ENCODE measurements around the gene TTLL7.

Gene TTLL7

DNA sequence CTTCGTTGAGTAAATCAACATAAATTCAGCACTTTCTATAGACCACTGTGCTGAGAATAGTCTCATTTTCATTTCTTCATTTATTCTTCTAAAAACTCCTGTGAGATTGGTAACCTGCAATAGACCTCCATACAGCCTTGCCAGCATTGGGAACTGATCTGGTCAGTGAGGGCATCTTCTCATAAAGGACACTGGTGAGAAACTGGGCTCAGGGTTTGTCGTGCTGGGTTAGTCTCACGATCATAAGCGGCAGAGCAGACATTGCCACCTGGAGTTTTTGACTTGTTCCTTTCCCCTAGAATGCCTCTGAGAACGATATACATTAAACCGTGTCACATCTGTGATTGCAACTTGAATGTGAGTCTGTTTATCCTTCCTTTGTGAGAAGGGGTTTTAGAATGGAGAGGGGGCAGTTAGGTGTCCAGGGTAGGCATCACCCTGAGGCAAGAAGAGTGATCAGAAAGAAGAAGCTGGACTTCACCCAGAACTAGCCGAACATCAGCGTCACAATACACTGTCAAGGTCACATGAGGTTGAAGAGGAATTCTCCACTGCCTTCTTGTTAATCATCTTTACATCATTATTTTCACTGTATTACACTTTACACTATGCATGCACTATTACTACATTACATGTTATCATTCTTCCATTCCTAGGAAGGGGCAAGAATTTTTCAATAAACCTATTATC, 1.4 kb upstream of the TTLL7 start:
- Histone ChIP-seq H3K36me3 (ENCODE audit: control insufficient read depth, insufficient read depth, low read length) (no peaks in the 10 kb centered on the region), H3K4me3 (replicated peaks; ENCODE audit: low read depth, low read length) (no peak overlapping the region), H3K27me3 (replicated peaks; ENCODE audit: control insufficient read depth, insufficient read depth, low read length) (no peaks in the 10 kb centered on the region; the same call in 1 of the 2 replicates)
- TF ChIP-seq, protein P1, sequence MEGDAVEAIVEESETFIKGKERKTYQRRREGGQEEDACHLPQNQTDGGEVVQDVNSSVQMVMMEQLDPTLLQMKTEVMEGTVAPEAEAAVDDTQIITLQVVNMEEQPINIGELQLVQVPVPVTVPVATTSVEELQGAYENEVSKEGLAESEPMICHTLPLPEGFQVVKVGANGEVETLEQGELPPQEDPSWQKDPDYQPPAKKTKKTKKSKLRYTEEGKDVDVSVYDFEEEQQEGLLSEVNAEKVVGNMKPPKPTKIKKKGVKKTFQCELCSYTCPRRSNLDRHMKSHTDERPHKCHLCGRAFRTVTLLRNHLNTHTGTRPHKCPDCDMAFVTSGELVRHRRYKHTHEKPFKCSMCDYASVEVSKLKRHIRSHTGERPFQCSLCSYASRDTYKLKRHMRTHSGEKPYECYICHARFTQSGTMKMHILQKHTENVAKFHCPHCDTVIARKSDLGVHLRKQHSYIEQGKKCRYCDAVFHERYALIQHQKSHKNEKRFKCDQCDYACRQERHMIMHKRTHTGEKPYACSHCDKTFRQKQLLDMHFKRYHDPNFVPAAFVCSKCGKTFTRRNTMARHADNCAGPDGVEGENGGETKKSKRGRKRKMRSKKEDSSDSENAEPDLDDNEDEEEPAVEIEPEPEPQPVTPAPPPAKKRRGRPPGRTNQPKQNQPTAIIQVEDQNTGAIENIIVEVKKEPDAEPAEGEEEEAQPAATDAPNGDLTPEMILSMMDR (IDR thresholded peaks at IDR 0.05; ENCODE audit: insufficient read depth, low read length, poor library complexity, severe bottlenecking): no peak
- no peak for DNase-seq (ENCODE audit: extremely low read depth, insufficient read length)

DNA sequence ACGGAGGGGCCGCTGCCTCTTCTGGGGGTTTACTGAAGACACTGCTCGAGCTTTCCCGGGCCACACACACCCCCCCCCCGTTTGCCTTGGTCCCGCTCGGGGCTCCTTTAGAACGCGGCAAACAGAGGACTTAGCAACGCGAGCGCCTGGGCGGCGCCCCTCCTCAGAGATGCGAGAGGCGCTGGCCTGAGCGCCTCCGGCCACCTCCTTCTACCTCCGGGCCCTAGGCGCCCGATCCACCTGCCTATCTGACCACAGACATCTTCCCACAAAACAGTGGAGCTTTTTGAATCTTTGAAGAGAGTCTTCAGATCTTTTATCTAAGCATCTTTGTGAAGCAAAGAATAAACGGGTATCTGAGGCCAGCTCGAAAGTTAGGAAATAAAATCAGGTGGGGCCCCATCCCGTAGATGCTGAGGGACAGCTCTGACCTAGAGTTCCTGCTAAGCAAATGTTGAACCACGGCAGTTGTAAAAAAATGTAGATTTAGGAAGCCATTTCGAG, 436 bp upstream of the TTLL7 start:
- H3K4me3 ChIP-seq (replicated peaks; ENCODE audit: low read depth, low read length): peak overlapping the region; percentile 70
- TF ChIP-seq, protein P1 (IDR thresholded peaks at IDR 0.05; ENCODE audit: insufficient read depth, low read length, poor library complexity, severe bottlenecking): no peak
- H3K27me3 ChIP-seq (replicated peaks; ENCODE audit: control insufficient read depth, insufficient read depth, low read length): no peaks in the 10 kb centered on the region; the same call in 1 of the 2 replicates
- DNase-seq (ENCODE audit: extremely low read depth, insufficient read length): peak; percentile 86
- no peaks in the 10 kb centered on the region for H3K36me3 ChIP-seq (ENCODE audit: control insufficient read depth, insufficient read depth, low read length)

DNA sequence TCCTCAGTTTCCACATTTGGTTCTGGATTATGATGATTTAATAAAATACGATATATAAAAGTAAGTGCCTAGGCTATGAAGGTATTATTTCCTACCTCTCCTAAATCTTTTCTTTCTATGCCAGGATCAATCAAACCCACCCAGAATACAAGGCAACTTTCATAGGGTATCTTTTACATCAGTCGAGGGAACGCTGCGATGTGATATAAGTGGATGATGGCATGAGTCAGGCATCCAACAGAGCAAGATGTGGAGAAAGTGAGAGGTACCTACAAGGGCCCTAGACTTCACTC, 781 bp downstream of the TTLL7 start:
- TF ChIP-seq, protein P1 (IDR thresholded peaks at IDR 0.05; ENCODE audit: insufficient read depth, low read length, poor library complexity, severe bottlenecking): no peak
- DNase-seq (ENCODE audit: extremely low read depth, insufficient read length): no peak
- no peaks in the 10 kb centered on the region; the same call in 1 of the 2 replicates for H3K27me3 ChIP-seq (replicated peaks; ENCODE audit: control insufficient read depth, insufficient read depth, low read length)
- H3K36me3 ChIP-seq (ENCODE audit: control insufficient read depth, insufficient read depth, low read length): no peaks in the 10 kb centered on the region
- H3K4me3 ChIP-seq (replicated peaks; ENCODE audit: low read depth, low read length): no peak overlapping the region

DNA sequence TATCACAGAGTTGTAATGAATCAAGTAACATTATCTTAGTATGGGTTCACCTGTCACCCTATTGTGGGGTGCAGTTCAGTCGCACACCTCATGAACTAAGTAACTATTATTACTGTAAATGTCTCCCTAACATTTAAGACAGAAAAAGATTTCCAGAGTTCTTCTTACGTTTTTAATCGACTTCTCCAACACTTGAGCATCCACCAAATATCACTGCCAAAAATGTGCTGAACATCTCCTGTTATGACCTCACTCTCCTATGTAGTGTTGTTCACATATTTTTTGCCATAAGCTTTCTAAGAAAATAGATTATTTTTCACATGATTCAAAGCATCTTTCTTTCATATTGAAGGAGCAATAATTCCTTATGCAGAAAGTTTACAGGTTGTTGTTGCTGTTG, 1.3 kb downstream of the TTLL7 start:
- Histone ChIP-seq H3K27me3 (replicated peaks; ENCODE audit: control insufficient read depth, insufficient read depth, low read length) (no peaks in the 10 kb centered on the region; the same call in 1 of the 2 replicates), H3K36me3 (ENCODE audit: control insufficient read depth, insufficient read depth, low read length) (no peaks in the 10 kb centered on the region), H3K4me3 (replicated peaks; ENCODE audit: low read depth, low read length) (no peak overlapping the region)
- TF ChIP-seq, protein P1 (IDR thresholded peaks at IDR 0.05; ENCODE audit: insufficient read depth, low read length, poor library complexity, severe bottlenecking): no peak
- no peak for DNase-seq (ENCODE audit: extremely low read depth, insufficient read length)

DNA sequence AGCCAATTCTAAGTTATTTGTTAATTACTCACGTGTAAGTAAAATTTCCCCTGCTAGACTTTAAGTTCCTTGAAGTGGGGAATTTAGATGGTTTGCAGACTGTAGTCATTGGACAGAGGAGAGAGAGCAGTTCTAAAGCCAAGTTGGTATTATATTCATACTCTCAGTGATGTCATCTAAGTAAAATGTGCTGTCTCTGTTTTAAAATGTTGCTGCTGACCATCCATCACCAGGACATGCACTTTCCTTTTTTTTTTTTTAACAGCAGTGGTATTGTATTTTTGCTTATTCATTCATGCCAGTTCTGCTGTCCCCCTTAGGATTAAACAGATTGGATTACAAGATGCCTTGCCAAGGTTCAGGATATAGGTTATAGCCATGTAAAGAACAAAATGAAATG, 2.3 kb downstream of the TTLL7 start:
- Histone ChIP-seq H3K27me3 (replicated peaks; ENCODE audit: control insufficient read depth, insufficient read depth, low read length) (no peaks in the 10 kb centered on the region; the same call in 1 of the 2 replicates), H3K4me3 (replicated peaks; ENCODE audit: low read depth, low read length) (no peak overlapping the region), H3K36me3 (ENCODE audit: control insufficient read depth, insufficient read depth, low read length) (no peaks in the 10 kb centered on the region)
- DNase-seq (ENCODE audit: extremely low read depth, insufficient read length): no peak
- TF ChIP-seq, protein P1 (IDR thresholded peaks at IDR 0.05; ENCODE audit: insufficient read depth, low read length, poor library complexity, severe bottlenecking): no peak
